Breast epithelium (tissue), 4 donors: Measurements from ENCODE around the gene RPS2. TPM values are rescaled to one million over a fixed set of nuclear protein-coding genes. Genes with fewer than 3 reads are reported as not detected.
"Not testable (repeated sequence)": the region's sequence is repeated elsewhere in the genome, so short reads cannot be mapped to it uniquely, and the experiment has no call there.

ENCODE experiments used
- DNase-seq, 2 donors: peaks; one replicate each; pipeline ENCODE4 v3.0.0-alpha.2; 2019; ENCODE audit warnings: low spot score in 2 of 2
- H3K27ac ChIP-seq, 2 donors: fragments of 200-600 bp; sonication (generic) in 1 of 2; one replicate each; pipeline ENCODE4 v1.5.1; 2016 to 2019; ENCODE audit warnings: mild to moderate bottlenecking in 1 of 2
- H3K27me3 ChIP-seq, 2 donors: fragments of 200-600 bp; sonication (generic) in 1 of 2; one replicate each; pipeline versions ENCODE4 v1.5.1 to v1.6.0; 2017 to 2019; ENCODE audit warnings: control low read depth in 1 of 2, mild to moderate bottlenecking in 1 of 2
- H3K36me3 ChIP-seq: fragments of 200-600 bp; one replicate; pipeline ENCODE4 v1.5.1; 2019
- H3K4me1 ChIP-seq, 2 donors: fragments of 200-600 bp; sonication (generic); one replicate each; pipeline ENCODE4 v1.5.1; 2016 to 2019; ENCODE audit warnings: control low read depth in 1 of 2
- H3K4me3 ChIP-seq, 3 donors: fragments of 200-600 bp; sonication (generic); 1 replicate in 2 of 3; 2 replicates in 1 of 3; pipeline ENCODE4 v1.5.1; 2016 to 2019; ENCODE audit warnings: mild to moderate bottlenecking in 3 of 3, moderate library complexity in 2 of 3
- H3K9me3 ChIP-seq, 2 donors: fragments of 200-600 bp; sonication (generic) in 1 of 2; one replicate each; pipeline ENCODE4 v1.5.1; 2016 to 2019; ENCODE audit warnings: control low read depth in 1 of 2
- CTCF ChIP-seq, 3 donors: fragments of 450-650 bp; IDR thresholded peaks; one replicate each; pipeline ENCODE4 v1.5.1; 2016 to 2017; ENCODE audit warnings: antibody characterized with exemption in 3 of 3, mild to moderate bottlenecking in 3 of 3, moderate library complexity in 3 of 3
- POLR2A ChIP-seq: fragments of 450-650 bp; IDR thresholded peaks from one replicate; pipeline ENCODE4 v1.6.1; 2016; ENCODE audit warnings: antibody characterized with exemption, mild to moderate bottlenecking, moderate library complexity
- POLR2AphosphoS5 ChIP-seq, 3 donors: sonication (generic); formaldehyde crosslinking; IDR thresholded peaks; one replicate each; pipeline ENCODE4 v1.6.1; 2017; ENCODE audit warnings: antibody characterized with exemption in 3 of 3
- intact Hi-C: fragments of 100-400 bp; cut with DNase I; formaldehyde crosslinking; loops from one replicate; pipeline ENCODE4 v1.15.1; 2023; ENCODE audit warnings: low total_unique reads
- total RNA-seq, 3 donors: library from RNA; depleted of rRNA; stranded (reverse); fragments of >200 nt; gene quantifications; one replicate each; pipeline ENCODE4 v1.1.0, GENCODE V29; 2016

The RPS2 gene
- total RNA-seq = 1,000 to 10,000 TPM; 1,340 to 2,607 (median 1,661) TPM

GRCh38 chr16:1964506-1965395 is at the start of gene RPS2:
Gene RPS2 (minus strand): TSS chr16:1964826. CDS start chr16:1964625, 201 bp downstream.
- Histone ChIP-seq H3K4me3 (peak within 1 kb of the TSS; percentile 91 to 95 (median 94)), H3K4me1 (peaks cover 3 to 16% of the 10 kb centered on the region in 2 donors), H3K27me3 (no peaks in the 10 kb centered on the region), H3K27ac (peak within 1 kb of the TSS; percentile 98 to 99), H3K9me3 (no peaks in the 10 kb centered on the region), H3K36me3 (no peaks in the 10 kb centered on the region)
- intact Hi-C loops = no loop called here
- peak in 1 of 3 donors; percentile 21 for TF ChIP-seq CTCF (IDR thresholded peaks at IDR 0.05)
- peak; percentile 99 to 100 (median 100) for TF ChIP-seq POLR2AphosphoS5 (IDR thresholded peaks at IDR 0.05)
- TF ChIP-seq POLR2A = peak; percentile 97
- DNase-seq = peak; percentile 99

GRCh38 chr16:2013527-2013926 is 48.9 kb upstream of the RPS2 start:
- no peaks in the 10 kb centered on the region for H3K36me3 ChIP-seq
- no peak for TF ChIP-seq POLR2AphosphoS5 (IDR thresholded peaks at IDR 0.05)
- no peak for TF ChIP-seq CTCF (IDR thresholded peaks at IDR 0.05)
- TF ChIP-seq POLR2A = no peak
- H3K27me3 ChIP-seq = no peaks in the 10 kb centered on the region
- no peak overlapping the region for H3K4me3 ChIP-seq
- intact Hi-C loops = no loop called here
- H3K4me1 ChIP-seq = no peaks in the 10 kb centered on the region
- H3K27ac ChIP-seq = no peak overlapping the region
- no peak for DNase-seq
- no peaks in the 10 kb centered on the region for H3K9me3 ChIP-seq

- not testable (repeated sequence) for H3K27me3 ChIP-seq, H3K36me3 ChIP-seq, H3K27ac ChIP-seq
Measured at GRCh38 chr16:2011726-2012125, 47.1 kb upstream of the RPS2 start.

GRCh38 chr16:2009791-2010510 is 45.3 kb upstream of the RPS2 start, which contains the start of gene ZNF598:
Gene ZNF598 (minus strand): TSS chr16:2009821.
- H3K4me3 ChIP-seq = peak within 1 kb of the TSS; percentile 87 to 96 (median 87)
- H3K9me3 ChIP-seq = no peaks in the 10 kb centered on the region
- intact Hi-C loops = loop anchor here (5.0 kb wide), 1 partner anchor 1803 kb away; no protein-coding TSS in a partner anchor
- TF ChIP-seq POLR2AphosphoS5 (IDR thresholded peaks at IDR 0.05) = peak; percentile 85 to 94 (median 89)
- peak; percentile 77 for TF ChIP-seq POLR2A
- peak in 1 of 3 donors; percentile 6 for TF ChIP-seq CTCF (IDR thresholded peaks at IDR 0.05)
- peak within 1 kb of the TSS; percentile 92 to 97 for H3K27ac ChIP-seq
- no peaks in the 10 kb centered on the region for H3K36me3 ChIP-seq
- DNase-seq = peak; percentile 56 to 74
- no peaks in the 10 kb centered on the region for H3K27me3 ChIP-seq
- H3K4me1 ChIP-seq = peaks cover 9 to 24% of the 10 kb centered on the region in 2 donors

More at GRCh38 chr16:2011726-2012125, 47.1 kb upstream of the RPS2 start:
- intact Hi-C loops, DNase-seq, H3K9me3 ChIP-seq, H3K4me3 ChIP-seq: not testable (repeated sequence)
- peaks cover 9 to 14% of the 10 kb centered on the region in 2 donors for H3K4me1 ChIP-seq

GRCh38 chr16:2009164-2009711 is 44.6 kb upstream of the RPS2 start:
- Histone ChIP-seq H3K4me3 (peak overlapping the region; percentile 87 to 96 (median 87)), H3K36me3 (no peaks in the 10 kb centered on the region), H3K27ac (peak overlapping the region; percentile 92 to 97), H3K27me3 (no peaks in the 10 kb centered on the region), H3K4me1 (peaks cover 11 to 26% of the 10 kb centered on the region in 2 donors), H3K9me3 (no peaks in the 10 kb centered on the region)
- no peak for DNase-seq
- intact Hi-C loops = loop anchor here (5.0 kb wide), 1 partner anchor 1802 kb away; no protein-coding TSS in a partner anchor
- TF ChIP-seq POLR2AphosphoS5 (IDR thresholded peaks at IDR 0.05) = no peak
